K562 (cell line): ENCODE results near the gene MPV17L2.

Source experiments
- CTCF ChIP-seq, 3 experiments: IDR thresholded peaks in 2 of 3; conservative IDR thresholded peaks in 1 of 3; 2 replicates each; pipeline ENCODE4 v1.5.1; 2011 to 2012; ENCODE audit warnings: low read length in 3 of 3, mild to moderate bottlenecking in 3 of 3, control low read depth in 2 of 3, improper control_type of control experiment in 1 of 3, inconsistent platforms in 1 of 3, low read depth in 1 of 3, mixed read lengths in 1 of 3, moderate library complexity in 1 of 3; ENCODE audit not compliant: insufficient read depth in 2 of 3
- PRPF4 ChIP-seq: fragments of 200-400 bp; formaldehyde crosslinking; IDR thresholded peaks from one replicate; pipeline ENCODE4 v1.6.1; 2017; ENCODE audit warnings: low read length, low read depth, mild to moderate bottlenecking; ENCODE audit not compliant: insufficient read depth, poor library complexity, severe bottlenecking
- SIX5 ChIP-seq, 2 experiments: IDR thresholded peaks; 2 replicates each; pipeline ENCODE4 v1.6.1; 2011; ENCODE audit warnings: low read length in 2 of 2, borderline replicate concordance in 1 of 2, low read depth in 1 of 2, mild to moderate bottlenecking in 1 of 2, moderate library complexity in 1 of 2; ENCODE audit not compliant: insufficient read depth in 1 of 2
- TF ChIP-seq, protein P1 (sequence below): IDR thresholded peaks from 3 replicates; pipeline ENCODE4 v1.6.1; 2011; ENCODE audit warnings: borderline replicate concordance, mild to moderate bottlenecking, moderate library complexity; ENCODE audit not compliant: insufficient read length; ENCODE audit errors: extremely low read depth

DNA sequence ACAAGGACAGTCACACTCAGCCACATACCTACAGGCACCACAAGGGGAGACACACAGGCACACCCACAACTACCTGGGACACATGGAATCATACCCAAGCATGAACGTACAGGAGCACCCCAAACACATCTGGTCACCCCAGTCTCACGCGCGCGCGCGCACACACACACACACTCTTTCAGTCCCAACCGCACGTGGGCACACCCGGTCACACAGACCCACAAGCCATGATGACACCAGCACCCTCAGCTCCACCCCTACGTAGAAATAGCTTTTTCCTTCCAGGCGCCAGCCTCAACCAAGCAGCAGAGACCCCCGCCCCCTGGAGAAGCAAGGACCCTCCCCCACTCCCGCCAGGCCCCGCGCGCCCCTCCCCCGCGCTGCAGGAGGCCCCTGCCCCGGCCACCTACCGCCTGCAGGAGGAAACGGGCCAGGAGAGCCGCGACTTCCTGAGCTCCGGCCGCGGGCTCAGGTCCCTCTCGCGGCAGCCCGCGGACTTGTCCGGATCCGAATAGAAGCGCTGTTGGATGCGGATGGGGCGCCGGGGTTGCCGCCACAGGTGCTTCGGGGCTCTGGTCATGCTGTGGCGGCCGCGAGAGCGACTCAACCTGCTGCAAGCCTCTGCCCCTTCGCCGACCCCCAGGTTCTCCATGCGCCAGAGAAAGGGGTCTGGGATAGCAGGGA, 39.7 kb downstream of the MPV17L2 start:
- TF ChIP-seq PRPF4 (no peak), CTCF (IDR thresholded peaks at IDR 0.05 in 2 of 3, conservative IDR thresholded peaks at IDR 0.05 in 1 of 3; ENCODE audit: insufficient read depth in 2 of 3, low read depth in 1 of 3, low read length in 3 of 3) (peak; percentile 31 to 87 (median 39); a peak in 4 of 6 replicates), SIX5 (IDR thresholded peaks at IDR 0.05; ENCODE audit: borderline replicate concordance in 1 of 2, insufficient read depth in 1 of 2, low read depth in 1 of 2, low read length in 2 of 2) (no peak)
- TF ChIP-seq, protein P1, sequence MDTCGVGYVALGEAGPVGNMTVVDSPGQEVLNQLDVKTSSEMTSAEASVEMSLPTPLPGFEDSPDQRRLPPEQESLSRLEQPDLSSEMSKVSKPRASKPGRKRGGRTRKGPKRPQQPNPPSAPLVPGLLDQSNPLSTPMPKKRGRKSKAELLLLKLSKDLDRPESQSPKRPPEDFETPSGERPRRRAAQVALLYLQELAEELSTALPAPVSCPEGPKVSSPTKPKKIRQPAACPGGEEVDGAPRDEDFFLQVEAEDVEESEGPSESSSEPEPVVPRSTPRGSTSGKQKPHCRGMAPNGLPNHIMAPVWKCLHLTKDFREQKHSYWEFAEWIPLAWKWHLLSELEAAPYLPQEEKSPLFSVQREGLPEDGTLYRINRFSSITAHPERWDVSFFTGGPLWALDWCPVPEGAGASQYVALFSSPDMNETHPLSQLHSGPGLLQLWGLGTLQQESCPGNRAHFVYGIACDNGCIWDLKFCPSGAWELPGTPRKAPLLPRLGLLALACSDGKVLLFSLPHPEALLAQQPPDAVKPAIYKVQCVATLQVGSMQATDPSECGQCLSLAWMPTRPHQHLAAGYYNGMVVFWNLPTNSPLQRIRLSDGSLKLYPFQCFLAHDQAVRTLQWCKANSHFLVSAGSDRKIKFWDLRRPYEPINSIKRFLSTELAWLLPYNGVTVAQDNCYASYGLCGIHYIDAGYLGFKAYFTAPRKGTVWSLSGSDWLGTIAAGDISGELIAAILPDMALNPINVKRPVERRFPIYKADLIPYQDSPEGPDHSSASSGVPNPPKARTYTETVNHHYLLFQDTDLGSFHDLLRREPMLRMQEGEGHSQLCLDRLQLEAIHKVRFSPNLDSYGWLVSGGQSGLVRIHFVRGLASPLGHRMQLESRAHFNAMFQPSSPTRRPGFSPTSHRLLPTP, result no peak
